A673 (cell line): ENCODE data around the gene DPCD. TPM values are rescaled to one million over a fixed set of nuclear protein-coding genes. Genes with fewer than 3 reads are reported as not detected.
"Not testable (repeated sequence)": the region's sequence is repeated elsewhere in the genome, so short reads cannot be mapped to it uniquely, and the experiment has no call there.

ENCODE experiments used
- BruUV-seq: library from RNA; stranded (reverse); fragments of 400-500 nt; replicated peaks from 2 replicates; lab custom pipeline; 2021; lab: Mats Ljungman, UMichigan
- CTCF ChIA-PET: fragments of 300-600 bp; sonication (Branson Sonifier 250); formaldehyde crosslinking; loops from one replicate; lab custom pipeline; 2022; ENCODE audit warnings: antibody characterized with exemption; lab: Charles Lee
- POLR2A ChIA-PET: fragments of 300-600 bp; sonication (Branson Sonifier 250); formaldehyde crosslinking; loops from one replicate; lab custom pipeline; 2022; ENCODE audit warnings: antibody characterized with exemption; ENCODE audit not compliant: low non-redundant PET; lab: Charles Lee
- DNase-seq: peaks from one replicate; pipeline ENCODE4 v3.0.0-alpha.2; 2015; ENCODE audit warnings: low spot score
- H3K27ac ChIP-seq: fragments of 200-600 bp; sonication (generic); 2 replicates; pipeline ENCODE4 v1.5.1; 2016; ENCODE audit warnings: mixed run types, low read depth, mild to moderate bottlenecking, mixed read lengths, antibody characterized with exemption, low read length; ENCODE audit not compliant: poor library complexity, severe bottlenecking
- H3K27me3 ChIP-seq: fragments of 200-600 bp; sonication (generic); replicated peaks from 2 replicates; pipeline ENCODE4 v1.6.1; 2017; ENCODE audit warnings: mixed run types, low read depth, mild to moderate bottlenecking, mixed read lengths, antibody characterized with exemption, low read length; ENCODE audit not compliant: insufficient read depth, poor library complexity
- H3K36me3 ChIP-seq: fragments of 200-600 bp; sonication (generic); 2 replicates; pipeline ENCODE4 v1.6.1; 2016; ENCODE audit warnings: mixed run types, mild to moderate bottlenecking, mixed read lengths, antibody characterized with exemption, low read length; ENCODE audit not compliant: insufficient read depth, poor library complexity, severe bottlenecking
- H3K4me1 ChIP-seq: fragments of 200-600 bp; sonication (generic); 2 replicates; pipeline ENCODE4 v1.6.1; 2017; ENCODE audit warnings: mixed run types, mild to moderate bottlenecking, mixed read lengths, antibody characterized with exemption, low read length; ENCODE audit not compliant: insufficient read depth, poor library complexity, severe bottlenecking
- H3K4me3 ChIP-seq: fragments of 200-600 bp; sonication (generic); 2 replicates; pipeline ENCODE4 v1.5.1; 2016; ENCODE audit warnings: low read depth, mixed run types, mild to moderate bottlenecking, mixed read lengths, low read length; ENCODE audit not compliant: poor library complexity, severe bottlenecking
- H3K9me3 ChIP-seq: fragments of 200-600 bp; sonication (generic); 2 replicates; pipeline ENCODE4 v1.6.1; 2016; ENCODE audit warnings: mixed run types, low read depth, mild to moderate bottlenecking, mixed read lengths, antibody characterized with exemption, low read length; ENCODE audit not compliant: poor library complexity, severe bottlenecking
- CTCF ChIP-seq: fragments of 300-800, 200-600 bp; sonication (generic); conservative IDR thresholded peaks from 2 replicates; pipeline ENCODE4 v1.5.1; 2017; ENCODE audit warnings: low read depth, mild to moderate bottlenecking, antibody characterized with exemption, low read length, moderate library complexity, mixed read lengths
- EZH2 ChIP-seq: fragments of 200-600 bp; sonication (generic); IDR thresholded peaks from 2 replicates; pipeline ENCODE4 v1.6.1; 2017; ENCODE audit warnings: borderline replicate concordance, low read depth, mild to moderate bottlenecking, mixed read lengths, antibody characterized with exemption, low read length; ENCODE audit not compliant: poor library complexity, severe bottlenecking
- intact Hi-C: fragments of 100-400 bp; cut with micrococcal nuclease; formaldehyde crosslinking; loops from one replicate; pipeline ENCODE4 v1.10.0; 2022; ENCODE audit not compliant: unreplicated experiment
- total RNA-seq: library from RNA; stranded (reverse); gene quantifications from 2 replicates; pipeline ENCODE4 v1.2.3, GENCODE V29; 2021

Gene DPCD
- total RNA-seq, 1 experiment from 2014 or later = 32.5 TPM

- no peaks in the 10 kb centered on the region for H3K4me1 ChIP-seq
- H3K9me3 ChIP-seq = no peaks in the 10 kb centered on the region
- H3K27me3 ChIP-seq = no peaks in the 10 kb centered on the region
- DNase-seq = no peak
- no peak overlapping the region for H3K27ac ChIP-seq
- ChIA-PET CTCF (no interaction called here), POLR2A (no interaction called here)
- no peak for TF ChIP-seq EZH2
- TF ChIP-seq CTCF = no peak
- no peaks in the 10 kb centered on the region for H3K36me3 ChIP-seq
- no TSS peak for BruUV-seq
- H3K4me3 ChIP-seq = no peak overlapping the region
- intact Hi-C loops = no loop called here
These were observed 42.5 kb downstream of the DPCD start for GRCh38 chr10:101630633-101630920.

GRCh38 chr10:101631821-101632475 is 43.8 kb downstream of the DPCD start:
- Histone ChIP-seq H3K4me1 (no peaks in the 10 kb centered on the region), H3K36me3 (no peaks in the 10 kb centered on the region), H3K4me3 (no peak overlapping the region), H3K27me3 (no peaks in the 10 kb centered on the region), H3K9me3 (no peaks in the 10 kb centered on the region), H3K27ac (no peak overlapping the region)
- BruUV-seq = no TSS peak
- intact Hi-C loops = no loop called here
- no peak for TF ChIP-seq CTCF
- no peak for TF ChIP-seq EZH2
- ChIA-PET CTCF (no interaction called here), POLR2A (no interaction called here)
- DNase-seq = no peak

- H3K9me3 ChIP-seq, BruUV-seq, DNase-seq, CTCF ChIA-PET, H3K4me1 ChIP-seq, intact Hi-C loops, H3K4me3 ChIP-seq, H3K36me3 ChIP-seq, H3K27ac ChIP-seq, POLR2A ChIA-PET, H3K27me3 ChIP-seq: not testable (repeated sequence)
These were observed 45.4 kb downstream of the DPCD start for GRCh38 chr10:101633510-101633909.

GRCh38 chr10:101639141-101639900 is 51.2 kb downstream of the DPCD start:
- no peaks in the 10 kb centered on the region for H3K9me3 ChIP-seq
- H3K4me1 ChIP-seq = no peaks in the 10 kb centered on the region
- intact Hi-C loops = no loop called here
- H3K27me3 ChIP-seq = no peaks in the 10 kb centered on the region
- no peaks in the 10 kb centered on the region for H3K36me3 ChIP-seq
- ChIA-PET POLR2A (no interaction called here), CTCF (no interaction called here)
- BruUV-seq = no TSS peak
- no peak overlapping the region for H3K4me3 ChIP-seq
- no peak for DNase-seq
- no peak for TF ChIP-seq EZH2
- no peak for TF ChIP-seq CTCF
- no peak overlapping the region for H3K27ac ChIP-seq
